ENCODE data around the gene R3HCC1L. TPM values are rescaled to one million over a fixed set of nuclear protein-coding genes. Genes with fewer than 3 reads are reported as not detected.

The R3HCC1L gene
- total RNA-seq = 13.0 and 17.7 TPM in 2 replicates

GRCh38 chr10:98134431-98135221 is at the start of gene R3HCC1L:
R3HCC1L (plus strand) TSS chr10:98134657; CDS start chr10:98208115, 73,458 bp downstream.

GRCh38 chr10:98267894-98268693 is 133.6 kb downstream of the R3HCC1L start, which contains the start of gene LOXL4:
LOXL4 (minus strand) TSS chr10:98268194; CDS start chr10:98263019, 5,175 bp downstream.

Other genes with a start within 250 kb of the R3HCC1L start
- 0.28 and 1.2 TPM in 2 replicates for gene CRTAC1, start 104.0 kb upstream of the R3HCC1L start, total RNA-seq
- 0.81 and 2.4 TPM in 2 replicates for gene LOXL4, start 133.5 kb downstream of the R3HCC1L start, total RNA-seq

Data from endothelial cell of coronary artery (primary cell).